C4-2B (cell line): ENCODE data around the gene GNLY.

ENCODE experiments used
- CTCF ChIP-seq: fragments of 450-650 bp; conservative IDR thresholded peaks from 2 replicates; pipeline ENCODE4 v1.5.1; 2017; ENCODE audit warnings: mild to moderate bottlenecking
- ZFX ChIP-seq: fragments of 450-650 bp; IDR thresholded peaks from 2 replicates; pipeline ENCODE4 v1.6.1; 2017

DNA sequence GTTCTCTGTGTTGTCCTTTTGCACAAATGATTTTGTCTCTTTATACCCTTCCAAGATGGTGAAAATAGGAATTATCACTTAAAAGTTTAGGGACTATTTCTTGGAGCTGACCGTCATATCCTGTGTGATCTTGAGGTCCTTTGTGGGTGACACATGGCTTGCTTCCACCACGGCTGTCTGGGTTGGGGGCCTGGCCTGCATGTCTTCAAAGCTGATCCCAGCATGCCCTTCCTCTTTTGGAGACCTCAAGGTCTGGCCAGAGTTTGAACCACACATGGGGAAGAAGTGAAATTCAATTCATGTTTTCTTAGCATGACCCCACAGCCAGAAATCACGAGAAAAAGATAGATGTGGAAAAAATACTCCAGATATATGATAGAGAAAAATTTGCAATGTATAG lies 40.2 kb upstream of the GNLY start:
- TF ChIP-seq CTCF (no peak), ZFX (no peak)
